Fibroblast of lung (primary cell): Measurements from ENCODE around the gene LCE1C.

Experiments
- EZH2 ChIP-seq: IDR thresholded peaks from 2 replicates; pipeline ENCODE4 v1.5.1; 2012; ENCODE audit warnings: low read length, control low read depth, mild to moderate bottlenecking; ENCODE audit errors: missing control alignments
- TF ChIP-seq, protein P1 (sequence below), 2 donors: IDR thresholded peaks in 1 of 2; conservative IDR thresholded peaks in 1 of 2; 1 replicate in 1 of 2; 2 replicates in 1 of 2; pipeline ENCODE4 v1.5.1; 2011 to 2012; ENCODE audit warnings: low read length in 2 of 2, control low read depth in 1 of 2, inconsistent platforms in 1 of 2, low read depth in 1 of 2, mild to moderate bottlenecking in 1 of 2

DNA sequence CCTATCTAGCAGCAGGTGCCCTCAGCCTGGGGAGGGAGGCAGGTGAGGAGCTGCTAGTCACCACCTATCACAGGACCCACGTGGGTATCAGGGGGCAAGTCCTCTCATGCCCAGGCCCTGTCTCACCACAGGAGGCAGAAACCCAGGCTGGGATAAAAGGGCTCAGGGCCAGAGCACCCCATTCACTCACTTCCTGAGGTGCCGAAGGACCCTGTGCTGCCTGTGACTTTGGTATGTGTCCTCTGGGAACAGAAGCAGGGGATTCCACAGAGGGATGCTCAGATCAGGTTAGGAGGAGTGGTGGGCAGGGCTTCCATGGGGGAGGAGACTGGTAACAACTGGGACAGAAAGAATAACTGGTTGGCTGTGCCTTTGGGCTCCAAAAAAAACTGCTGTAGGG is 20.4 kb downstream of the LCE1C start, which contains the start of gene LCE1E:
- TF ChIP-seq, protein P1, sequence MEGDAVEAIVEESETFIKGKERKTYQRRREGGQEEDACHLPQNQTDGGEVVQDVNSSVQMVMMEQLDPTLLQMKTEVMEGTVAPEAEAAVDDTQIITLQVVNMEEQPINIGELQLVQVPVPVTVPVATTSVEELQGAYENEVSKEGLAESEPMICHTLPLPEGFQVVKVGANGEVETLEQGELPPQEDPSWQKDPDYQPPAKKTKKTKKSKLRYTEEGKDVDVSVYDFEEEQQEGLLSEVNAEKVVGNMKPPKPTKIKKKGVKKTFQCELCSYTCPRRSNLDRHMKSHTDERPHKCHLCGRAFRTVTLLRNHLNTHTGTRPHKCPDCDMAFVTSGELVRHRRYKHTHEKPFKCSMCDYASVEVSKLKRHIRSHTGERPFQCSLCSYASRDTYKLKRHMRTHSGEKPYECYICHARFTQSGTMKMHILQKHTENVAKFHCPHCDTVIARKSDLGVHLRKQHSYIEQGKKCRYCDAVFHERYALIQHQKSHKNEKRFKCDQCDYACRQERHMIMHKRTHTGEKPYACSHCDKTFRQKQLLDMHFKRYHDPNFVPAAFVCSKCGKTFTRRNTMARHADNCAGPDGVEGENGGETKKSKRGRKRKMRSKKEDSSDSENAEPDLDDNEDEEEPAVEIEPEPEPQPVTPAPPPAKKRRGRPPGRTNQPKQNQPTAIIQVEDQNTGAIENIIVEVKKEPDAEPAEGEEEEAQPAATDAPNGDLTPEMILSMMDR (conservative IDR thresholded peaks at IDR 0.05 in 1 of 2, IDR thresholded peaks at IDR 0.05 in 1 of 2; ENCODE audit: low read depth in 1 of 2, low read length in 2 of 2): no peak
- TF ChIP-seq EZH2: no peak
